Peyer's patch (tissue), 4 donors: ENCODE measurements around the gene SORBS1. TPM values are rescaled to one million over a fixed set of nuclear protein-coding genes. Genes with fewer than 3 reads are reported as not detected.

Source experiments
- DNase-seq, 3 donors: peaks; one replicate each; pipeline ENCODE4 v3.0.0-alpha.2; 2017 to 2019
- H3K27ac ChIP-seq, 4 donors: fragments of 200-600 bp; sonication (generic); one replicate each; pipeline ENCODE4 v1.5.1; 2016 to 2019
- H3K27me3 ChIP-seq, 2 donors: fragments of 200-600 bp; sonication (generic); one replicate each; pipeline ENCODE4 v1.5.1; 2019
- H3K36me3 ChIP-seq, 3 donors: fragments of 200-600 bp; sonication (generic); one replicate each; pipeline ENCODE4 v1.5.1; 2016 to 2019
- H3K4me1 ChIP-seq, 4 donors: fragments of 200-600 bp; sonication (generic); one replicate each; pipeline ENCODE4 v1.5.1; 2016 to 2019
- H3K4me3 ChIP-seq, 4 donors: fragments of 200-600 bp; sonication (generic); 1 replicate in 3 of 4; 2 replicates in 1 of 4; pipeline ENCODE4 v1.5.1; 2016 to 2019; ENCODE audit warnings: mild to moderate bottlenecking in 1 of 4
- H3K9me3 ChIP-seq, 4 donors: fragments of 200-600 bp; sonication (generic); one replicate each; pipeline ENCODE4 v1.5.1; 2016 to 2019; ENCODE audit warnings: mild to moderate bottlenecking in 1 of 4
- CTCF ChIP-seq, 6 experiments: fragments of 450-650 bp in 4 of 6; fragments of 200-600 bp in 2 of 6; sonication (generic) in 1 of 6; IDR thresholded peaks; one replicate each; pipeline ENCODE4 v1.5.1; 2017 to 2019; ENCODE audit warnings: antibody characterized with exemption in 6 of 6, mild to moderate bottlenecking in 3 of 6, moderate library complexity in 1 of 6
- POLR2A ChIP-seq, 2 donors: fragments of 450-650 bp; IDR thresholded peaks; one replicate each; pipeline ENCODE4 v1.5.1; 2017; ENCODE audit warnings: antibody characterized with exemption in 2 of 2, mild to moderate bottlenecking in 2 of 2, moderate library complexity in 2 of 2
- total RNA-seq, 4 donors: library from RNA; depleted of rRNA; stranded (reverse); fragments of >200 nt; gene quantifications; one replicate each; pipeline ENCODE4 v1.1.0, GENCODE V29; 2016

SORBS1 gene
- total RNA-seq, 4 donors from 2014 or later: 34.3 to 57.1 (median 48.7) TPM

- TF ChIP-seq CTCF (IDR thresholded peaks at IDR 0.05): no peak
- TF ChIP-seq POLR2A (IDR thresholded peaks at IDR 0.05): no peak
- DNase-seq: no peak
- H3K36me3 ChIP-seq: peaks cover 0 to 19% (median 0%) of the 10 kb centered on the region in 3 donors
- no peaks in the 10 kb centered on the region for H3K27me3 ChIP-seq
- H3K27ac ChIP-seq: no peak overlapping the region
- H3K9me3 ChIP-seq: no peaks in the 10 kb centered on the region
- no peaks in the 10 kb centered on the region for H3K4me1 ChIP-seq
- H3K4me3 ChIP-seq: no peak overlapping the region
Measured at GRCh38 chr10:95602382-95602781, 41.2 kb upstream of the SORBS1 start.

GRCh38 chr10:95601116-95601719, 40.0 kb upstream of the SORBS1 start:
- no peaks in the 10 kb centered on the region for H3K27me3 ChIP-seq
- H3K36me3 ChIP-seq: peaks cover 0 to 9% (median 0%) of the 10 kb centered on the region in 3 donors
- no peak overlapping the region for H3K4me3 ChIP-seq
- no peaks in the 10 kb centered on the region for H3K9me3 ChIP-seq
- no peak overlapping the region for H3K27ac ChIP-seq
- peak; percentile 47 to 89 (median 66) for DNase-seq
- no peaks in the 10 kb centered on the region for H3K4me1 ChIP-seq
- TF ChIP-seq CTCF (IDR thresholded peaks at IDR 0.05) (peak; percentile 48 to 96 (median 88)), POLR2A (IDR thresholded peaks at IDR 0.05) (no peak)

- Histone ChIP-seq H3K36me3 (no peaks in the 10 kb centered on the region), H3K27me3 (no peaks in the 10 kb centered on the region), H3K4me1 (no peaks in the 10 kb centered on the region), H3K4me3 (no peak overlapping the region), H3K27ac (no peak overlapping the region), H3K9me3 (no peaks in the 10 kb centered on the region)
- TF ChIP-seq POLR2A (IDR thresholded peaks at IDR 0.05) (no peak), CTCF (IDR thresholded peaks at IDR 0.05) (no peak)
- DNase-seq: no peak
Measured at GRCh38 chr10:95600158-95600557, 39.0 kb upstream of the SORBS1 start.

GRCh38 chr10:95597788-95598187, 36.6 kb upstream of the SORBS1 start:
- Histone ChIP-seq H3K4me1 (no peaks in the 10 kb centered on the region), H3K36me3 (no peaks in the 10 kb centered on the region), H3K9me3 (no peaks in the 10 kb centered on the region), H3K27me3 (no peaks in the 10 kb centered on the region), H3K27ac (no peak overlapping the region), H3K4me3 (no peak overlapping the region)
- DNase-seq: no peak
- no peak for TF ChIP-seq CTCF (IDR thresholded peaks at IDR 0.05)
- no peak for TF ChIP-seq POLR2A (IDR thresholded peaks at IDR 0.05)

GRCh38 chr10:95588025-95588424, 26.9 kb upstream of the SORBS1 start:
- TF ChIP-seq POLR2A (IDR thresholded peaks at IDR 0.05) (no peak), CTCF (IDR thresholded peaks at IDR 0.05) (no peak)
- no peaks in the 10 kb centered on the region for H3K27me3 ChIP-seq
- H3K27ac ChIP-seq: no peak overlapping the region
- peak in 1 of 3 donors; percentile 48 for DNase-seq
- H3K9me3 ChIP-seq: no peaks in the 10 kb centered on the region
- H3K4me1 ChIP-seq: no peaks in the 10 kb centered on the region
- H3K4me3 ChIP-seq: no peak overlapping the region
- no peaks in the 10 kb centered on the region for H3K36me3 ChIP-seq
